H1 (cell line): ENCODE results near the gene STXBP2. TPM values are rescaled to one million over a fixed set of nuclear protein-coding genes. Genes with fewer than 3 reads are reported as not detected.

Experiments
- CBX5 ChIP-seq: fragments of 300-800, 300-1000 bp; sonication (generic); IDR thresholded peaks from 2 replicates; pipeline ENCODE4 v1.7.1; 2016; ENCODE audit warnings: antibody characterized with exemption, low read length, low read depth
- CBX8 ChIP-seq: fragments of 300-800, 300-1000 bp; sonication (generic); IDR thresholded peaks from 2 replicates; pipeline ENCODE4 v1.7.1; 2016; ENCODE audit warnings: low read depth, low read length, borderline replicate concordance
- RAD21 ChIP-seq, 2 experiments: IDR thresholded peaks in 1 of 2; conservative IDR thresholded peaks in 1 of 2; 2 replicates each; pipeline ENCODE4 v1.6.1; 2011; ENCODE audit warnings: low read depth in 2 of 2, low read length in 2 of 2, improper control_type of control experiment in 1 of 2, inconsistent platforms in 1 of 2, mild to moderate bottlenecking in 1 of 2, moderate library complexity in 1 of 2
- SIRT6 ChIP-seq: IDR thresholded peaks from one replicate; pipeline ENCODE4 v1.7.1; 2012; ENCODE audit warnings: low read length, inconsistent platforms
- polyA plus RNA-seq, 7 experiments: library from polyadenylated mRNA; depleted of rRNA in 3 of 7; stranded (reverse) in 5 of 7; unstranded in 2 of 7; fragments of >200 nt in 5 of 7; fragments of 200-250 nt in 2 of 7; gene quantifications; 1 replicate in 5 of 7; 2 replicates in 1 of 7; 4 replicates in 1 of 7; pipeline versions ENCODE4 v1.2.1 to v1.2.3, GENCODE V29; 2011 to 2013; ENCODE audit warnings: missing spikeins in 2 of 7, mixed read lengths in 2 of 7
- total RNA-seq: library from RNA; stranded (reverse); fragmentation: NEBNext Ultra II Directional; extraction: Animal tissue kit (Norgen Biotek cat#: 25700); gene quantifications from 2 replicates; pipeline ENCODE4 v1.2.1, GENCODE V29; 2021
- TF ChIP-seq, protein P1 (sequence below): IDR thresholded peaks from 2 replicates; pipeline ENCODE4 v1.6.1; 2012; ENCODE audit warnings: inconsistent platforms

The STXBP2 gene
- total and polyA plus RNA-seq, 2 of the 8 experiments (the other 6 are each of a cell fraction or from before 2014, with no cell fraction given), result 52.9 to 53.8 TPM

DNA sequence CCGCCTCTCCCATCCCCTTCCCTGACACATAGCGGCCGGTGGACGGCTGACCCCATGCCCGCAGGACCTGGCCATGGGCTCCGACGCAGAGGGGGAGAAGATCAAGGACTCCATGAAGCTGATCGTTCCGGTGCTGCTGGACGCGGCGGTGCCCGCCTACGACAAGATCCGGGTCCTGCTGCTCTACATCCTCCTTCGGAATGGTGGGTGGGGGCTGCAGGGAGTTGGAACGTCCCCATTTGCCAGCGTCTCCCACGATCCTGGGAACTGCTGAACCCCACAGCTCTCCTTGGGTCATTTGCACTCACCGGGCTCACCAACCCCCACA, 7.6 kb downstream of the STXBP2 start (continued):
- TF ChIP-seq, protein P1, sequence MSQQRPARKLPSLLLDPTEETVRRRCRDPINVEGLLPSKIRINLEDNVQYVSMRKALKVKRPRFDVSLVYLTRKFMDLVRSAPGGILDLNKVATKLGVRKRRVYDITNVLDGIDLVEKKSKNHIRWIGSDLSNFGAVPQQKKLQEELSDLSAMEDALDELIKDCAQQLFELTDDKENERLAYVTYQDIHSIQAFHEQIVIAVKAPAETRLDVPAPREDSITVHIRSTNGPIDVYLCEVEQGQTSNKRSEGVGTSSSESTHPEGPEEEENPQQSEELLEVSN, result no peak
- TF ChIP-seq CBX5 (no peak), RAD21 (IDR thresholded peaks at IDR 0.05 in 1 of 2, conservative IDR thresholded peaks at IDR 0.05 in 1 of 2; ENCODE audit: low read depth in 2 of 2, low read length in 2 of 2) (no peak), SIRT6 (no peak), CBX8 (no peak)
